GM20431 (cell line): ENCODE measurements around the gene TRAFD1.
"Not testable (repeated sequence)": the region's sequence is repeated elsewhere in the genome, so short reads cannot be mapped to it uniquely, and the experiment has no call there.

Source experiments
- in situ Hi-C: fragments of 300-500 bp; cut with MseI, MboI; formaldehyde crosslinking; loops from one replicate; pipeline ENCODE4 v1.15.0; 2020; ENCODE audit warnings: low sequenced_read_pairs; ENCODE audit not compliant: unreplicated experiment

Gene TRAFD1

DNA sequence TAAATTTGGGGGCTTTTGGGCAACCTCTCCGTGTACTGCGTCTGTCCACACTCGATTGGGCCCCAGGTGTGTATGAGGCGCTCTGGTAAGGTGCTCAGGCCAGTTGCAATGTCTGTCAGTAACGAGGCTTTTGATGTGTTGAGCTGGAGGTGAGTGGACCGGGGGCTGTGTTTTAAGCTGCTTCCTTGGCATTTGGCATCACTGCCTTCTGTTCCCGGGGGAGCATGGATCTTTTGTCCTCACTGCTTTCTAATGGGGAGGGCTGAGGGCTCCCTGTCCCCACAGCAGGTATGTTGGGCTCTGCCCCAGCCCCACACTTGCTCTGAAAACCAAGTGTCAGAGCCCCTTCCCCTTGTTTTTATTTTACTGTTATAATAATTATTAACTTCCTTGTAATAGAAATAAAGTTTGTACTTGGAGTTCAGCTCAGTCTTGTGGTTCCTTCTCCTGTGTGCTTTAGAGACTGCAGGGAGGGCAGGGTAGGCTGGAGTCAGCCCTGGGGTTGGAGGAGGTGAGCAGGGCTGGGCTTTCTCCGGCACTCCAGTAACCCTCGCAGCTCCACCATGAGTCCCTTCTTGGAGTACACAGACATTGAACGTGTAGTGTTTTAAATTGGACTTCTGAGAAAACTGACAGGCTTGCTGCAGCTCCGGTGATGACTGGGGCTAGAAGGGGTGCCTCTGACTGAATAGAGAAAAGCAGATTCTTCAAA, 28.0 kb downstream of the TRAFD1 start:
- in situ Hi-C loops: no loop called here

DNA sequence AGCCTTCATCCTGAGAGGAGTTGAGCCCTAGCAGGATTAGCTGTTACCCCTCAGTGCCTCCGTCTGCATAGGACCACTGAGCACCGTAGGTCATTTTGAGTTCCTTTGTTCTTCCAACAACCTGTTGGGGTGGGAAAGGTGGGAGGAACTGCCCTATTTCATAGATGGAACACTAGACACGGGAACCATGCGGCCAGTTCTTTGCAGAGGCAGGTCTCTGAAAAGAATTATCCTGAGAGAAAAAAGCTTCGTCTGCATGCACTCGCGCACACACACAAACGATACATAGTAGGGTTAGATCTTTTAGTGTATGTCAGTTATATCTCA, 28.5 kb downstream of the TRAFD1 start:
- in situ Hi-C loops: no loop called here

DNA sequence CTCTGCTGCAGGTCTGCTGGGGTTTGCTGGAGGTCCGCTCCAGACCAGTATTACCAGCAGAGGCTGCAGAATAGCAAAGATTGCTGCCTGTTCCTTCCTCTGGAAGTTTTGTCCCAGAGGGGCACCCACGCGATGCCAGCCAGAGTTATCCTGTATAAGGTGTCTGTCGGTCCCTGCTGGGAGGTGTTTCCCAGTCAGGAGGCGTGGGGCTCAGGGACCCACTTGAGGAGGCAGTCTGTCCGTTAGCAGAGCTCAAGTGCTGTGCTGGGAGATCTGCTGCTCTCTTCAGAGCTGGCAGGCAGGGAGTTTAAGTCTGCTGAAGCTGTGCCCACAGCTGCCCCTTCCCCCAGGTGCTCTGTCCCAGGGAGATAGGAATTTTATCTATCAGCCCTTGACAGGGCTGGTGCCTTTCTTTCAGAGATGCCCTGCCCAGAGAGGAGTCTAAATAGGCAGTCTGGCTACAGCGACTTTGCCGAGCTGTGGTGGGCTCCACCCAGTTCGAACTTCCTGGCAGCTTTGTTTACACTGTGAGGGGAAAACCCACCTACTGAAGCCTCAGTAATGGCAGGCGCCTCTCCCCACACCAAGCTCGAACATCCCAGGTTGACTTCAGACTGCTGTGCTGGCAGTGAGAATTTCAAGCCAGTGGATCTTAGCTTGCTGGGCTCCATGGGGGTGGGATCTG, 33.2 kb downstream of the TRAFD1 start:
- in situ Hi-C loops: not testable (repeated sequence)

DNA sequence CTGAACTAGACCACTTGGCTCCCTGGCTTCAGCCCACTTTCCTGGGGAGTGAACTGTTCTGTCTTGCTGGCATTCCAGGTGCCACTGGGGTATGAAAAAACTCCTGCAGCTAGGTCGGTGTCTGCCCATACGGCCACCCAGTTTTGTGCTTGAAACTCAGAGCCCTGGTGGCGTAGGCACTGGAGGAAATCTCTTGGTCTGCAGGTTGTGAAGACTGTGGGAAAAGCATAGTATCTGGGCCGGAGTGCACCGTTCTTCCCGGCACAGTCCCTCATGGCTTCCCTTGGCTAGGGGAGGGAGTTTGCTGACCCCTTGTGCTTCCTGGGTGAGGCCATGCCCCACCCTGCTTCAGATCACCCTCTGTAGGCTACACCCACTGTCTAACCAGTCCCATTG, 33.8 kb downstream of the TRAFD1 start:
- in situ Hi-C loops: no loop called here

DNA sequence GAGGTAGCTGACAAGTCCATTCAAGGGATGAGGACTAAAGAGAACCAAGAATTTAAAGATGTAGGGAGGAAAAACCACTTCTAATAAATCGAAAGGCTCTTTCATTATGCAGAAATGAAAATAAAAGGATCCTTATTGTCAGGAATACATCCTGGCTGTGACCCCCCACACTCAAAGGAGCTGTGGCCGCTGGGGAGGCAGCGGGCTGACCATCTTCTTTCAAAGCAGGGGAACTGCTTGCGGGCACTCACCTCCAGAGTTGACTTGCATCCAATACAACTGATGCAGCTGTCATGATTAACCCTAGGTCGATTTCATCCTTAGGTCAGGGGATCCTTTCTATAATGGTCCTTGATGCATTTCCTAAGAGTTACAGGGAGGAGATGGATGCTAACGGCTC, 35.3 kb downstream of the TRAFD1 start:
- in situ Hi-C loops: no loop called here

DNA sequence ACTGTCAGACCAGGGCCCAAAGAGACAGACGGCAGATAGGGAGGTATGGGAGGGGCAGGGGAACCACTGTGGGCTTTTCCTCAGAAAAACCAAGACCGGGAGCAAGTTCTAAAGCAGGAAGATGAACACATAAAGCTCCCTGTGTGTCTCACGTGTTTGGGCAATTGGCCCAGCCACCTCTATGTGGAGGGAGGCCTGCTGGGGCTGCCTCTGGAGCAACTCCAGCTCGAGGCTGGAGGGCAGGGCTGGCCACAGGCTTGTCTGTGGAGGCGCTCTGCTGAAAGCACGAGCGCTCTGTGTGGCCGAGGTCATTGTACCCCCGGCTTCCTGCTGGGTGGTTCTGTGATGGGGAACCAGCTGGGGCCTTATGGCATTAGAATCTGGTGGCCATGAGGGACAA, 36.4 kb downstream of the TRAFD1 start:
- in situ Hi-C loops: no loop called here

DNA sequence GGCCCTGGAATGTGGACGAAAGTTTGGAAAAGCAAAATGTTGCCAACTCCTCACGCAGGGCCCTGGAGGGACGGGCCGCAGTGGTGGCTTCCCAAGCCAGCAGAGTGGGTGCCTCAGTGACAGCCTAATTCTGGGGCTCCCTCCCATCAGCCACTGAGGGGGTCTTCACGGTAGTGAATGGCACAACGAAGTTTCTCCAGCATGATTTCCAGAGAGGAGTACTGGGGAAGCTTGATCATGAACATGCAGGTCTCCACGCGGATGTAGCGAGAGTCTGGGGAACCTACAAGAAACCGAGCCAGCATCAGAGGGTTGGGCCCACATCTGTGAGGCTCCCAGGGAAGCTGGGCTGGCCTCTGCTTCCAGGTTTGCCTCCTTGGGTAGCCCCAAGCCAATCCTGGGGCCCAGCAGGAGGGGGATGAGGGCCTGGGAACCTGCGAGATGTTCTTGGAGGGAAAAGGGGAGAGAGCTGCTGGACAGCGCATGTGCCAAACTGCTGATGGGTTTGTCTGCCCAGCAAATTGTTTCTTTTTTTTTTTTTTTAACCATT, 37.0 kb downstream of the TRAFD1 start:
- in situ Hi-C loops: no loop called here

DNA sequence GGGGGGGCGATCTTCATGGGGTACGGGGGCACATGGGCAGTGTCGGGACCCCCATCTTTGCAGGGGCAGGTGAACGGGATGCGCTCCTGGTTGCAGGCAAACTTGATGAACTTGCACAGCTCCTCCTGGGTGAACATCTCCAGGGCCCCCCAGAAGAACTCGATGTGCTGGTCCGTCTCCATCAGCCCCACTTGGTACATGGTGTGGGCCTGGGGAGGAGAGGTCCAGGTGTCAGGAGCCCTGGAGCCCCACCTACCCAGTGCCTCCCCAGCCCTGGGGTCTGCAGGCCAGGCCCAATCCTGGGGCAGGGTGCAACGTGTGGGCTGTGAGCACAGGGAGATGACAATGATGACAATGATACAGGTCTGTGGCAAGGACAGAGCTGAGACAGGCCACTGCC, 37.7 kb downstream of the TRAFD1 start:
- in situ Hi-C loops: no loop called here

DNA sequence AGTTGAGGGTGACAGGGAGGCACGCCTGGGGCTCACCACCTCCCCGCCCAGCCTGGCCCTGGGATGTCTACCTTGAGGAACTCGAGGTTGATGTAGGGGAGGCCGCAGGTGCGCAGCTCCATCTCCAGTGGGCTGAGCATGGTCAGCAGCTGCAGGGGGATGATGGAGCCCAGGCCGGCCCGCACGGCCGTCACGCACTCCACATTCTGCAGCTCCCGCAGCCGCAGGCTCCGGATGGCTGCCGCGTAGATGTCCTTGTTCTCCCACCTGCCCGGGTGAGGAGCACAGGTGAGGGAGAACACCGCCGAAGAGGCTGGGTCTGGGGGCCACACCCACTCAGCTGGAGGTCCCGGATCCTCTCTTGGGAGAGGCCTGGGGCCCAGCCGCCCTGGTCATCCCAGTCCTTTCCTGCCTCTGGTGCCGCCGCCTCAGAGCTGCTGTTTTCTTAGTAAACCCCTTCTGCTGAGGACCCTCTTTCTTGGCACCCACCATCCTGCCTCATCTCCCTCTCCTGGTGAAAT, 38.2 kb downstream of the TRAFD1 start:
- in situ Hi-C loops: no loop called here

DNA sequence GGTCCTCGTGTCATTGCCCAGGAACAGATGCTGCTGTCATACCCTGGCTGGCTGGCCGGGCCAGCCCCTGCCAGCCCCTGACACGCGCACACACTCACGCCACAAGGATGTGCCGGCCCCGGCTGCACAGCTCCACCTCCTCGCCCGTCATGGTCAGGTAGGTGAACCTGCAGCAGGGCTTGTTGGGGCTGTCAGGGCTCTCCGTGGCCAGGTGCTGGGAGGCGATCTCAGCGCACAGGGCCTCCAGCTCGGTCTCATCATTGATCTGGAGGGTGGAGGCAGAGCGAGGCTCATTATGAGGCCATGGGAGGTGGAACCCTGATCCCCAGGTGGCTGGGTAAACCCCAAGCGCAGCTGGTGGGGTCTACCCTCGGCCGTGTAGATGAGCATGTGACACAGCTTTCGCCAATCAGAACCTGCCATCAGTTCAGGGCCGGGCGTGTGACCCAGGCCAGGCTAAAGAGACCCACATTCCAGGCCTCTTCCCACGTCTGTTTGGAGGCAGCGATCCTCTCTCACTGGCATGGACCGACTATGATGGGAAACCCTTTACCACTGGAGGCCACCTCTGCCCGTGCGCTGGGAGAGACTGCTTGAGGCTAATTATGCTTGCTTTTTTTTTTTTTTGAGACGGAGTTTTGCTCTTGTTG, 38.8 kb downstream of the TRAFD1 start:
- in situ Hi-C loops: no loop called here

DNA sequence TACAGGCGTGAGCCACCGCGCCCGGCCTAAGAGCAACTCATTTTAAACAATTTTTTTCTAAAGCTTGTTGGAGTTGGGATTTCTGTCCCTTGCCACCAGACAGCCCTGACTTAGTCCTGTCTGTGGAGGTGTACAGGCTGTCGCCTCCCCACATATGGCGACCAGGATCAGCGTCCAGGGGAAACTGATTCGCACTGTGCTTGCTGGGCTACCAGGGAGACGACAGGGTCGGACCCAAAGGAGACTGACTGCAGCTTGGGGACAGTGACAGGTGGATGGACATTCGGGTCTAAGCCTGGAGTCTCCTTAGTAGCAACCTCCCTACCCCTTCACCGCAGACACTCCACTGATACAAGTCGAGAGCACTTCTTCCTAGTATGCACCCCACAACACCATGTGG, 40.3 kb downstream of the TRAFD1 start:
- in situ Hi-C loops: no loop called here

DNA sequence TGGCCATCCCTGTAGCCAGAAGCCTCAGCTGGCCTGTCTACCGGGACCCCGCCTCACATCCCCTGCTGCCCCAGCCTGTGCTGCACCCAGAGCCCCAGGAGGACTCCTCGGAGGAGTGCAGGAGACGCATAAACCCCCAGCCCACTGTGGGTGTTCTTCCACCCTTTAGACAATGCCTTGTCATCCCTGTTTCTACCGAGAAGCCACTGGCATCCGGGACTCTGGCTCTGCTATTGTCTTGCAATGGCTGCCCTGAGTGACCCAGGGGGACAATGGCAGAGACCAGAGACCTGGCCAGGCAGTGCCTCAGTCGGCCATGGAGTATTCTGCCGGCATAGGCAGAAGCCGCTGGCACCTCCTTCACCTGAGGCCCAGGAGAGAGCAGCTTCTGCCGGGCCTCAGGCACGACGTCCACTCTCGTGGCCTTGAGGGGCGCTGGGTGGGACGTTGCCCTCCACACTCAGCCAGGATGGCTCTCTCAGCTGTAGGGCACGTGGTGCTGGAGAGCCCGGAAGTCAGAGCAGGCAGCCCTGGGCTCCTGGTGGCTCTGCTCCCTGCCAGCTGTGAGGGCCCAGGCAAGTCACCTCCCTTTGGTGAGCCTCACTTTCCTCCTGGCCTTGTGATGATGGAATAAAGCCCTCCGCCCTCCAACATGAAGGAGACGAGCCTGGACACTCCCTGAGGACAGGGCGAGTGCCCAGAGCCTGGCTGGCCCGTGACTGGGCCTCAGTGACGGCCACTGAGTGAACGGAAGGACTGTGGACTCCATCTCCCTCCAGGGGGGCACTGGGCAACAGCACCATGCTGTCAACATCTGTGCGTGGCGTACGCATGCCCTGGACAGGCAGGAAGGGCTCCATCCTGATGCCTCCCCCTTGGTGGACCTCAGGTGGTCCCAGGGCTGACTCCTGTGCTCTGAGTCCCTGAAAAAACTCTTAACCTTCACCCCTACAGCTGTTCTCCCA, 41.0 kb downstream of the TRAFD1 start:
- in situ Hi-C loops: no loop called here

DNA sequence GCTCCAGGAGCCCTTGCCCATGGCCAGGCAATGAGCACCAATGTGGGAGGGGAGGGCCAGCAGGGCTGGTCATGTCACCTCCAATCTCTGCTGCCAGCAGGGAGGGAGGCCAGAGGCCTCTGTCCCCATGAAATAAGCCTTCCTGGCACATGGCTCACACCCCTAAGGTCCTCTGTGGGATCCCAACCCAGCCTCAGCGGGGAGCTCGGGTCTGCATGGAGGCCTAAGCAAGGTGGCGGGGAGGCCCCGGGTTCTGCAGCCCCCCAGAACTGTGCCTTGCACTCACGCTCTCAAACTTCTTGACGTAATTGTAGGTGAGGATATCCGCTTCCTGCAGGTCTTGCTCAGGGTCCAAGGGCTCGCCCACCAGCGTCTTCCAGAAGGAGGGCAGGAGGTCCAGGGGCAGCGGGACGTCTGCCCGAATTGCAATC, 41.7 kb downstream of the TRAFD1 start:
- in situ Hi-C loops: no loop called here

DNA sequence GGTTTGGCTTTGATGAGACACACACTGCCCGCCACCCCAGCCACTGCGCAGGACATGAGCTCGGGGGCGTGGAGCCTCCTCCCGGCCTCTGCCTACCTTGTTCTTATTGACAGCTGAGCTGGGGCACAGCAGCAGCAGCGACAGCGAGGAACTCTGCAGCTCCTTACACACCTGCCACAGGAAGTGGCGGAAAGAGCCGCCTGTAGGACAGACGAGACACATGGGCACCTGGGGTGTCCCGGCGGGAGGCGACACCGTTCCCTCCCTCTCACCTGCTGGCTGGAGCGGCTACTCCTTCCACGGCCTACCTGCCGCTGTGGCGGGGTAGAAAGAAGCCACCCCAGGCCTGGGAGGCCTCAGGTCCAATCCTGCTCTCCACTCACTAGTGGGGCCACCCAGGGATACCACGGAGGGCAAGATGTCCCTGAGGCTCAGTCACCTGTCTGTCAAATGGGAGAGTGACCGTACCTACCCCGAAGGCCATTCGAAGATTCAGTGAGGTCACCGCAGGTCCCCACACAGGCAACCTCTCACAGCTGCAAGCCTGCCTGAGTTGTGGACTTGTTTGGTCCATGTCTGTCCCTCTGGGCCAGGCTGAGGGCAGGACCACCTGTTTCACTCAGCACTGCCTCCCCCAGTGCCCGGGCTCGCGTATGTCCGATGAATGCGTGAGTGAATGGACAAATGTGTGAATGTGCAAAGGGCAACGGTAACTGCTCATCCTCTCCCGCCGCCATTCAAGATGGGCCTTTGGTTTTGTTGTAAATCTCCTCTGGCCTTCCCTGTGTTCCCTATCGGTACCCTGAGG, 42.6 kb downstream of the TRAFD1 start:
- in situ Hi-C loops: no loop called here

DNA sequence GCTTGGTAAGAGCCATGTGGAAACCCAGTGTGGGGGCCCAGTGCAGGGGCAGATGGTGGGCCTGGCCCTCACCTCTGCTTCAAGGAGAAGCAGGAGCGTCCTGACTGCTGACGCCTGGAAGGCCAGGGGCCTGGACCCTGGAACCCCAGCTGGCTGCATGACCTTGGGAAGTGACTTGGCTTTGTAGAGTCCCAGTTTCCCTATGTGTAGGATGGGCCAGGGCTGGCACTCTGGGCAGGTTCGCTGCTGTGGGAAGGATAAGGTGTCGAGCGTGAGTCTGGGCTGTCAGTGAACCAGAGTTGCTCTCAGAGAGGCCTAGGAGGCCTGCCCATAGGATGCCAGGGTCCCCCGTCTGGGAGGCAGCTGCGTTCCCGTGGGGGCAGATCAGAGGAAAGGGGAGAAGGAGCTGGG, 43.2 kb downstream of the TRAFD1 start:
- in situ Hi-C loops: no loop called here

DNA sequence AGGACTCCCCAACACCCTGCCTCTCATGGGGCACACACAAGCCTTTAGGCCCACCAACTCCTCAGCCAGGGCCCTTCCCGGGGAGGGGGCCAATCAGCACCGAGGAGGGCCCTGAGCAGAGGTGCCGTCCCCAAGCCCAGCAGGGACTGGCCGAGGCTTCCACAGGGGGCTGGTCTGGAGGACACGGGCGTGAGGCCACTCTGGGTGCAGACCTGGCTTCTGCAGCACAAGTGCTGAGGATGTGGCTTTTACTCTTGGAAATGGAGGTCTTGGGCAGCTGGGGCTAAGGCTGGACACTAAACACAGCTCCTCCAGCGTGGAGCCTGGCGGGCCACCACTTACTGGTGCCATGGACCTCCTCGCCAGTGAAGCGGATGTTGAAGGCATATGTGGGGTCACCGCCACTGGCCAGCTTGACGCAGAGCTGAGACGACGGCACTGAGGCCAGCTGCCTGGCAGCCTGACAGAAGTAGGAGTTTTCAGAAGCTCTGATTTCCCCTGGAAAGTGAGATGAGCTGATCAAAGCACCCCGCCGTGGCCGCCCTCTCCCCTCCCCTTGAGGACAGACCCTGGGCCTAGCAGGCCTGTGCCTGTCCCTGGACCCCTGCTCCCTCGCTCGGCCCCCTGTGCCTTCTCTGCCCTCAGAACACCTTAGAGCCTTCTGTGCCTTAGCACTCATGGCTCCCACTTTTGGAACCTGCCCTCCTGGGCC, 44.0 kb downstream of the TRAFD1 start:
- in situ Hi-C loops: no loop called here

DNA sequence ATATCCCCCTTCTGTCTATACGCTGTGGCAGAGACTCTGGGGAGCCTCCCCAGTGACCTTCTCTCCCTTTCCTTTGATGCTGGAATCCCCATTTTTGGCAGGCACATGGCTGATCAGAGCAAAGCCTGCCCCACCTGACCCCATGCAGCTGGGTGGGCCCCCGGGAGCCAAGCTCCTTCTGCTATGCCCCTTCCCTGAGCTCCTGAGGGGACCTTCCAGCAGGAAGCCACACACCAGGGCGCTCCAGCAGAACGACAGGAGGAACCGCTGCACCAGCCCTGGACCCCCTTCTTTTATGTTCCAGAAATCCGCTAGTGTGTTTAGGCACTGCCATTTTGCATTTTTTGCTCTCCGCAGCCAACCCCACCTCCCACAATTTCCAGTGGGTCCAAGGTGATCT, 44.6 kb downstream of the TRAFD1 start:
- in situ Hi-C loops: no loop called here

DNA sequence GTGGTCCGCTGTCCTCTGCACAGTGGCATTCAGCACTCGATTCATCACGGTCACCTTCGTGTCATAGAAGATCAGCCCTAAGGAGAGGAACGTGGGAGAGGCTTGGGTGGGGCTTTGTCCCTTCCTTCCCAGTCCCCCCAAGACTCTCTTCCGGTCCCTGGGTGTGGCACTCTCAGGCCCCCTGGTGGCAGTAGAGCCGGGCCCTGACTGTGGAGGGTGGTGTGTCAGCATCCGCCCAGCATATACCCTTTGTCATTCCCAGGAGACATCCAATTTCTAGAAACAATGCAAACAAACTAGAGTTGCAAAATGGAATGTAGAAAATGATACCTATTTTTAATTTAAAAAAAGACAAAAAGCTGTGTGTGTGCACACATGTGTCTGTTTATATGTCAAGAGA, 45.0 kb downstream of the TRAFD1 start:
- in situ Hi-C loops: no loop called here
